CD4-positive, alpha-beta T cell treated with Interleukin-4 for 4 hours (primary cell): ENCODE data around the gene SORL1.

Source experiments
- DNase-seq: peaks from one replicate; pipeline ENCODE4 v3.0.0-alpha.2; 2020

The SORL1 gene

DNA sequence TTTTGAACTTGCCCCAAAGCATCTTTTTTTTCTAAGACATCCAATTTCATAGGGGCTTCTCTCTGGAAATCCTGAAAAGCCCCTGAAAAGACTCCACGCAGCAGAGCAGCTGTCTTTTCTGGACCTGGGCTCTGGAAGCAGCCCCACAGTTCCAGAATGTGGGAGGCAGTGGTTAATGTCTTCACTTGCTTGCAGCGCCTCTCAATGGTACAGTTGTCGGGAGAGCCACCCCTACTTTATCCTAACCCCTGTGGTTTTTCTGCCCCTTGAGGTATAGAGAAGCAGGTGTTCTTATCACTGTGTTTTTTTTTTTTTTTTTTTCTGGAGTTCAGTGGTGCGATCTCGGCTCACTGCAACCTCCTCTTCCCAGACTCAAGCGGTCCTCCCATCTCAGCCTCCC, 84.0 kb downstream of the SORL1 start:
- DNase-seq = no peak

DNA sequence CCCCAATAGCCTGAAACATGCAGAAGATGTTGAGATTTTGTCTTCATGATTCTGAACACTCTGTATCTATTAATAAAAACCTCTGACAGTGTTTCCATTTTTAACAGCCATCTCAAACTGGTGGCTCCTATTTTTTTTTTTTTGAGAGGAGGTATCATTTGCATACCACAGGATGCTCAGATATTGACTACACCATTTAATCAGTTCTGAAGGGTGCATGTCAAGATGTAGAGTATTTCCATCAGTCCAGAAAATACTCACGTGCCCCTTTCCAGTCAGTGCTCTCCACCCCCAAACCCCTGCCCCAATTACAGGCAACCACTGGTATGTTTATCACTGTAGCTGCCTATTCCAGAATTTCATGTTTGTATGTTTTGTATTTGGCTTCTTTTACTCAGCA, 85.9 kb downstream of the SORL1 start:
- DNase-seq = no peak

- no peak for DNase-seq
These were observed 86.9 kb downstream of the SORL1 start for GRCh38 chr11:121539000-121539399.

DNA sequence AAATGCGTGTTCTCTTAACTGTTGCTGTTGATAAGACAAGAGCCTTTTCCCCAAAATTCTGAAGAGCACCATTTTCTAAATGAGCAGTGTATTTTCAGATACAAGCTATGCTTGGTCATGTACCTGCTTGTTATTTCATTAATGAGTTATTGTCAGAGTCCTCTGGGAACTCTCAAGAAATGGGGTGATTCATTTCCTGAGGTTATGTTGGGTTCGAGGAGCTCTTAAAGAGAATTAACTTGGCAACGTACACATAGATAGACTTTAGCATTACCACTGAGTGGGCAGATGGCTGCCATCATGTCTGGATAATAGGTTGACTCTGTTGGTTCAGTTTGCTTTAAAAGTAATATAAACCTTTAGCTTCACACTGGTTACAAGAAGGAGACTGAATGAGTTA, 88.5 kb downstream of the SORL1 start:
- DNase-seq = peak; percentile 27

GRCh38 chr11:121543836-121544380, 91.8 kb downstream of the SORL1 start:
- no peak for DNase-seq

DNA sequence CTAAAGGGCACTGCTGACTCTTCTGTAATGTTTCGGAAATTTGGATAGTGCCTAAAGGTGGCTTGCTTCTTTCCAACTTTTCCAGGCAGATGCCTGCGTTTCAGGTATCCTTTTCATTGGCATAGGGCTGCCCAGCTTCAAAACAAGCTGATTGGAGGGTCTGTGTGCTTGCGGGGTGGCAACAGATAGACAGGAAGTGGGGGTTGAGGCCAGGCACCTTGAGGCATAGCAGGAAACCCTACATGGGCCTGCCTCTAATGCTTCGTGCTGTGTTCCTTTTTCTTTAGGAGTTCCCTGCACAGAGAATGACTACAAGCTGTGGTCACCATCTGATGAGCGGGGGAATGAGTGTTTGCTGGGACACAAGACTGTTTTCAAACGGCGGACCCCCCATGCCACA, 92.8 kb downstream of the SORL1 start:
- peak; percentile 26 for DNase-seq

- DNase-seq = no peak
These were observed 95.5 kb downstream of the SORL1 start for GRCh38 chr11:121547574-121547973.

DNA sequence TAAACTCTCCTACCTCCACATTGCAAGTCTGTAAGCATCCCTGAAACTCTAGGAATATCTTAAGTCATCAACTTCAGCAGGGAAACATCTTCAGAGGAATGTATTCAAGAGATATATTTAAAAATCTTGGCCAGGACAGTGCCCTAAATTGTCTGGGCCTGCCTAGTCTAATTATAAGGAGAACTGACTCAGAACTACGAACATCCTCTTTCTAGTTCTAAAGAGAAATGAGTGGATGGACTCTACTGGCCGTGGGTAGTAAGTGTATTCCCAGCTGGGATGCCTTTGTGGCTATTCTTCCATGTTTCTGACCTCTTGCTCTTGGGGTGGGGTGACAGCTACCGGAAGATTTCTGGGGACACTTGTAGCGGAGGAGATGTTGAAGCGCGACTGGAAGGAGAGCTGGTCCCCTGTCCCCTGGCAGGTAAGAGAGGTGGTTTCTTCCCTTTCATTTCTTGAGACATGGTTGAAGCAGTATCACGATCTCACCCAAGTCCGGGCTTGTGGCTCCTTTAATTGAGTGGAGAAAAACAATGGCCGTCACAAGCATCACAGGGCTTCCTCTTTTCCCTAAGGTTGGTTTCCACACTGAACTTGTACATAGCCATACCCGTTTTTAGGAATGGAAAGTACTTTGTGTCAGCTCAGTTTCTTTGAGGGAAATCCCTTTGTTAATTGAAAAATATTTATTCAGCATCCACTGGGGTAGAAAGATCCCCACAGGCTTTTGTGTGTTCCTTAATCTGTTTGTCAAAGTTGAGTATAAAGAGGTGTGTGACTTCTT, 98.3 kb downstream of the SORL1 start:
- DNase-seq = no peak

GRCh38 chr11:121551463-121551862, 99.3 kb downstream of the SORL1 start:
- DNase-seq = no peak

GRCh38 chr11:121552154-121552553, 100.0 kb downstream of the SORL1 start:
- no peak for DNase-seq

GRCh38 chr11:121552644-121553043, 100.5 kb downstream of the SORL1 start:
- DNase-seq = no peak

GRCh38 chr11:121553389-121553788, 101.3 kb downstream of the SORL1 start:
- no peak for DNase-seq

GRCh38 chr11:121553806-121554205, 101.7 kb downstream of the SORL1 start:
- no peak for DNase-seq

- DNase-seq = no peak
These were observed 102.4 kb downstream of the SORL1 start for GRCh38 chr11:121554552-121554951.

DNA sequence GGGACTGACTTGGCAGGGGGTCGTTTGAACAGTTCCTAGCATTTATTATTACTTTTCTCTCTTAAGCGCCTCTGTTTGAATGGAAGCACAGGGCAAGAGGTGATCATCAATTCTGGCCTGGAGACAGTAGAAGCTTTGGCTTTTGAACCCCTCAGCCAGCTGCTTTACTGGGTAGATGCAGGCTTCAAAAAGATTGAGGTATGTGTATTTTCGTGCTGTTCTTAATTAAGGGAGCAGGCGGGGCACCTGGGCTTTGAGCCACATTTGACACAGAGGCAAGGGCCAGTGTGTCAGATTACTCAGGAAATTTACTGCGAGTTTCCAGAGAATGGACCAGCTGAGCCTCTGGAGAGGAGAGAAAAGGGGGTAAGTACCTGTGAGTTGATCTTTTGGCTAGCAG, 103.0 kb downstream of the SORL1 start:
- no peak for DNase-seq

GRCh38 chr11:121556937-121557336, 104.8 kb downstream of the SORL1 start:
- DNase-seq = no peak

GRCh38 chr11:121557348-121557747, 105.2 kb downstream of the SORL1 start:
- DNase-seq = peak; percentile 48

GRCh38 chr11:121559606-121560200, 107.6 kb downstream of the SORL1 start:
- DNase-seq = no peak

DNA sequence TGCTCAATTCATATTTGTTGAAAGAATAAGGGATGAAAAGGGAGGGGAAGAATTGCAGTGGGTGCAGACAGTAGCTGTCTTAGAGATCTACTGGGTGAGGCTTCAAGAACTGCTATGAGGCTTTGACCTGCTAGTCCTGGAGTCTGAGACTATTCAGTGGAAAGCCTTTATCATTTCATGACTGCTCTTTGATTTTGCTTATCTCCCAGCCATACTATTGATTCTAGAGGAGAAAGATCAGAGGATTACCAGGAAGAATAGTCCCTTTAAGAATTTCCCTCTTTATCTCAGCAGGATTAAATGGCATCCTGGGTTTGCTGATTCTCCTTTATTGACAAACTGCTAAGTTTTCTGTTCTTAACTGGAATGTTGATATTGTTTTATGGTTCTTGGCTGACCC, 108.1 kb downstream of the SORL1 start:
- DNase-seq = no peak

- no peak for DNase-seq
These were observed 109.1 kb downstream of the SORL1 start for GRCh38 chr11:121561240-121561639.

DNA sequence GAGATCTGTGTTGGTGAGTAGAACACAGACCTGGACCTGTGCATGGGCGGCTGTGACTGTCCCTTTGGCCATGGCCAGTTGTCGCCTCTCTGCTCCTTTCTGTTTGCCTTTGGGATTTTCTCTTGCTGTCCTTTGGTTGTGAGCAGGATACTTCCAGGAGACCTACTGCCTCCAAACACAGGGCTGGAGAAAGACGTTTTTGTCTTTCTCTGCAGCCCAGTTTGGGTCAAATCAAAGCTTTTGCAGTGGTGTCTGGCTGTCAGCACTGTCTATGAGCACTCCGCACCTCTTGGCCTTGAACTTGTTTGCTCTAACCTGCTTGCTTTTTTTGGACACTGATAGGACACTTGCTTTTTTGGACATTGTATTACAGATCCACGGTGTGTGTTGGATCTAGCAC, 109.6 kb downstream of the SORL1 start:
- DNase-seq = no peak

DNA sequence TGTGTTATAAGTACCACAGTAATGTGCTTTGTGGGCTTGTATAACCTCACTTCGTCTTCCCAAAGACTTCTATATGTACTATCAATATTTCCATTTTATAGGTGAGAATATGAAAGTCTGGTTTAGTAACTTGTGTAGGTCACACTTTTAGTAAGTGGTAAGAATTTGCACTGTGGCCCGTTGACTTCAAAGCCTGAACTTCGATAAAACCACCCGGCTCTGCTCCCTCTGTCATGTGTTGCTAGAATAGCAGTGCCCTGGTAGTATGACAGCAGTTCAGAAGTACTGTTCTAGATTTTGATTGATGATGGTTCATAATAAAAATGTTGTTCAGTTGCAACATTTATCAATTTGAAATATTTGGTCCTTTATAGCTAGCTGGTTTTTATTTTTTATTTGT, 110.9 kb downstream of the SORL1 start:
- no peak for DNase-seq

DNA sequence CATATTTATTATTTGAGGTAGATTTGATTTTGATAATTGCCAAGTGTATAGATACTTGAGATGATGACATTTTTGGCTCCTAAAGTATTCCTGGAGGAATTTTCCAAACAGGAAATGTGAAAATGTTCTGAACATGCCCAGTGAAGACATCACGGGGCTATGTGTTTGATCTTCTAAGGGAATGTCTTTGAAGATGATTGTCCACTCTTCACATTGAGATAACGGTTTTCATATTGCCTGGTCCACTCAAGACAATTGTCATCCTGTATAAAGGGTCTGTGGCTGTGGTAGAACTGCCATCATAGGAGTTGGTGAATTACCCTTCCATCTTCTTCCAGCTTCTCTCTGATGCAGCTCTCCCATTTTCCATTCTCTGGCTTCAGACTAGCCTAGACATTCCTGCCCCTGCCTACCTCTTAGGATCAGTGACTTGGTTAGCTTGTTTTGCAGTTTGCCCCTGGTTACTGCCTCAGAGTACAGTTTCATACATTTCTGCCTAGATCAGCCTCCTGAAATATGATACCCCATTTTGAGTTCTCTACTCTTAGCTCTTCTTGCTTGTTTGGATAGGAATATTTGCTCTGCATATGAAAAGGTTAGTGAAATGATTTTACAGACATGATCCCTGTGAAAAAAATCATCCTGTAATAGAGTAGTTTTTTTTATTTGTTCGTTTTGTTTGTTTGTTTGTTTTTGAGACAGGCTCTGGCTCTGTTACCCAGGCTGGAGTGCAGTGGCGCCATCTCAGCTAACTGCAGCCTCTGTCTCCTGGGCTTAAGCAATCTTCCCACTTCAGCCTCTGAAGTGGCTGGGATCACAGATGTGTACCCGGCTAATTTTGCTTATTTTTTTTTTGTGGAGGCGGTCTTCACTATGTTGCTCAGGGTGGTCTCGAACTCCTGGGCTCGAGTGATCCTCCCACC, 112.0 kb downstream of the SORL1 start:
- no peak for DNase-seq
